ENCODE data around the gene NTHL1. TPM values are rescaled to one million over a fixed set of nuclear protein-coding genes. Genes with fewer than 3 reads are reported as not detected.

Gene NTHL1
- total and polyA plus RNA-seq, 10 of the 15 experiments (the other 5 are each of a cell fraction or from before 2014, with no cell fraction given): 0.85 to 54.7 (median 39.0) TPM

DNA sequence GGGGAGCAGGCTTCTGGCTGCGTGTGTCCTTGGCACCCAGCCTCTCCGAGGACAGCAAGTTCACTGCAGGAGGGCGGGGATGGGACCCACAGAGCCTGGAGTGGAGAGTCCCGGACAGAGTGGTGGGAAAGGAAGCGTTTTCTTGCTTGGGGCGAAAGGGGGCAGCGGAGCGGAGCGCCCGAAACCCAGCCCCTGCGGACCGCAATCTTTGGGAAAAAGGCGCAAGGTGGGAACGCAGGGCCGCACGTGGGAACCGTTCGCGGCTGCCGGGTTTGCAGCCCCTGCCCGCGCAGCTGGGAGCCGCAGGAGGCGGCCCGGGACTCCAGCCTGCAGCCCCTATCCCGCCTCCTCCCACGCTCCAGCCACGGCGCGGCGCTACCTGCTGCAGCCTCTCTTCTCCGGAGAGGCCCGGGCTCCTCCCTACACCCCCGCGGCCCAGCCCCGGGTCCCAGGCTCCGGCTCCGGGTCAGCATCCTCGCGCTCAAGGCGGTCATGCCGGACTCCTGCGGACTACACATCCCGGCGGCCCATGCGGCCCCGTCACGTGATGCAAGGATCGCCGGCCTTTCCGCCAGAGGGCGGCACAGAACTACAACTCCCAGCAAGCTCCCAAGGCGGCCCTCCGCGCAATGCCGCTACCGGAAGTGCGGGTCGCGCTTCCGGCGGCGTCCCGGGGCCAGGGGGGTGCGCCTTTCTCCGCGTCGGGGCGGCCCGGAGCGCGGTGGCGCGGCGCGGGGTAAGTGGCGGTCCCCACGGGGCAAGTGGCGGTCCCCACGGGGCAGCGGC is at the start of gene NTHL1, which contains the start of gene TSC2 (continued):
- TF ChIP-seq, protein P1, sequence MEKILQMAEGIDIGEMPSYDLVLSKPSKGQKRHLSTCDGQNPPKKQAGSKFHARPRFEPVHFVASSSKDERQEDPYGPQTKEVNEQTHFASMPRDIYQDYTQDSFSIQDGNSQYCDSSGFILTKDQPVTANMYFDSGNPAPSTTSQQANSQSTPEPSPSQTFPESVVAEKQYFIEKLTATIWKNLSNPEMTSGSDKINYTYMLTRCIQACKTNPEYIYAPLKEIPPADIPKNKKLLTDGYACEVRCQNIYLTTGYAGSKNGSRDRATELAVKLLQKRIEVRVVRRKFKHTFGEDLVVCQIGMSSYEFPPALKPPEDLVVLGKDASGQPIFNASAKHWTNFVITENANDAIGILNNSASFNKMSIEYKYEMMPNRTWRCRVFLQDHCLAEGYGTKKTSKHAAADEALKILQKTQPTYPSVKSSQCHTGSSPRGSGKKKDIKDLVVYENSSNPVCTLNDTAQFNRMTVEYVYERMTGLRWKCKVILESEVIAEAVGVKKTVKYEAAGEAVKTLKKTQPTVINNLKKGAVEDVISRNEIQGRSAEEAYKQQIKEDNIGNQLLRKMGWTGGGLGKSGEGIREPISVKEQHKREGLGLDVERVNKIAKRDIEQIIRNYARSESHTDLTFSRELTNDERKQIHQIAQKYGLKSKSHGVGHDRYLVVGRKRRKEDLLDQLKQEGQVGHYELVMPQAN (conservative IDR thresholded peaks at IDR 0.05): peak; percentile 94; the same call in 1 of the 2 replicates
- TF ChIP-seq STAT3 (IDR thresholded peaks at IDR 0.05; ENCODE audit: low read depth, low read length): no peak
- TF ChIP-seq STAT1 (conservative IDR thresholded peaks at IDR 0.05): peak; percentile 73; the same call in 1 of the 2 replicates
- TF ChIP-seq, protein P2, sequence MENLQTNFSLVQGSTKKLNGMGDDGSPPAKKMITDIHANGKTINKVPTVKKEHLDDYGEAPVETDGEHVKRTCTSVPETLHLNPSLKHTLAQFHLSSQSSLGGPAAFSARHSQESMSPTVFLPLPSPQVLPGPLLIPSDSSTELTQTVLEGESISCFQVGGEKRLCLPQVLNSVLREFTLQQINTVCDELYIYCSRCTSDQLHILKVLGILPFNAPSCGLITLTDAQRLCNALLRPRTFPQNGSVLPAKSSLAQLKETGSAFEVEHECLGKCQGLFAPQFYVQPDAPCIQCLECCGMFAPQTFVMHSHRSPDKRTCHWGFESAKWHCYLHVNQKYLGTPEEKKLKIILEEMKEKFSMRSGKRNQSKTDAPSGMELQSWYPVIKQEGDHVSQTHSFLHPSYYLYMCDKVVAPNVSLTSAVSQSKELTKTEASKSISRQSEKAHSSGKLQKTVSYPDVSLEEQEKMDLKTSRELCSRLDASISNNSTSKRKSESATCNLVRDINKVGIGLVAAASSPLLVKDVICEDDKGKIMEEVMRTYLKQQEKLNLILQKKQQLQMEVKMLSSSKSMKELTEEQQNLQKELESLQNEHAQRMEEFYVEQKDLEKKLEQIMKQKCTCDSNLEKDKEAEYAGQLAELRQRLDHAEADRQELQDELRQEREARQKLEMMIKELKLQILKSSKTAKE (IDR thresholded peaks at IDR 0.05; ENCODE audit: low read depth, poor library complexity, severe bottlenecking): no peak
- TF ChIP-seq, protein P3, sequence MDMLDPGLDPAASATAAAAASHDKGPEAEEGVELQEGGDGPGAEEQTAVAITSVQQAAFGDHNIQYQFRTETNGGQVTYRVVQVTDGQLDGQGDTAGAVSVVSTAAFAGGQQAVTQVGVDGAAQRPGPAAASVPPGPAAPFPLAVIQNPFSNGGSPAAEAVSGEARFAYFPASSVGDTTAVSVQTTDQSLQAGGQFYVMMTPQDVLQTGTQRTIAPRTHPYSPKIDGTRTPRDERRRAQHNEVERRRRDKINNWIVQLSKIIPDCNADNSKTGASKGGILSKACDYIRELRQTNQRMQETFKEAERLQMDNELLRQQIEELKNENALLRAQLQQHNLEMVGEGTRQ (IDR thresholded peaks at IDR 0.05; ENCODE audit: borderline replicate concordance, low read depth, low read length): peak; percentile 96
- TF ChIP-seq CHD1 (IDR thresholded peaks at IDR 0.05; ENCODE audit: low read depth, low read length): no peak
- no peak for TF ChIP-seq E2F4 (IDR thresholded peaks at IDR 0.05; ENCODE audit: low read depth, low read length)
- no peak for TF ChIP-seq FOXK2 (IDR thresholded peaks at IDR 0.05)
- TF ChIP-seq MTA3 (IDR thresholded peaks at IDR 0.05; ENCODE audit: borderline replicate concordance, low read length): no peak
- peak; percentile 98 for TF ChIP-seq RAD51 (IDR thresholded peaks at IDR 0.05)
- TF ChIP-seq CREM (IDR thresholded peaks at IDR 0.05; ENCODE audit: low read depth): peak; percentile 96
- TF ChIP-seq, protein P4, sequence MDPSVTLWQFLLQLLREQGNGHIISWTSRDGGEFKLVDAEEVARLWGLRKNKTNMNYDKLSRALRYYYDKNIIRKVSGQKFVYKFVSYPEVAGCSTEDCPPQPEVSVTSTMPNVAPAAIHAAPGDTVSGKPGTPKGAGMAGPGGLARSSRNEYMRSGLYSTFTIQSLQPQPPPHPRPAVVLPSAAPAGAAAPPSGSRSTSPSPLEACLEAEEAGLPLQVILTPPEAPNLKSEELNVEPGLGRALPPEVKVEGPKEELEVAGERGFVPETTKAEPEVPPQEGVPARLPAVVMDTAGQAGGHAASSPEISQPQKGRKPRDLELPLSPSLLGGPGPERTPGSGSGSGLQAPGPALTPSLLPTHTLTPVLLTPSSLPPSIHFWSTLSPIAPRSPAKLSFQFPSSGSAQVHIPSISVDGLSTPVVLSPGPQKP (IDR thresholded peaks at IDR 0.05; ENCODE audit: low read depth, low read length): peak; percentile 94
- no peak for TF ChIP-seq WRNIP1 (IDR thresholded peaks at IDR 0.05; ENCODE audit: borderline replicate concordance, low read depth, low read length)
- TF ChIP-seq TAF1 (IDR thresholded peaks at IDR 0.05; ENCODE audit: borderline replicate concordance, low read depth, low read length): 0 out of 2 replicates have a peak, but pooled peaks have one; percentile 22
- no peak for TF ChIP-seq CEBPZ (IDR thresholded peaks at IDR 0.05; ENCODE audit: low read depth, low read length)
- TF ChIP-seq ATF2 (IDR thresholded peaks at IDR 0.05; ENCODE audit: low read length): no peak
